ENCODE results near the gene NCAM1. TPM values are rescaled to one million over a fixed set of nuclear protein-coding genes. Genes with fewer than 3 reads are reported as not detected.

NCAM1 gene
- 4.2 and 6.7 TPM in 2 replicates for total RNA-seq

DNA sequence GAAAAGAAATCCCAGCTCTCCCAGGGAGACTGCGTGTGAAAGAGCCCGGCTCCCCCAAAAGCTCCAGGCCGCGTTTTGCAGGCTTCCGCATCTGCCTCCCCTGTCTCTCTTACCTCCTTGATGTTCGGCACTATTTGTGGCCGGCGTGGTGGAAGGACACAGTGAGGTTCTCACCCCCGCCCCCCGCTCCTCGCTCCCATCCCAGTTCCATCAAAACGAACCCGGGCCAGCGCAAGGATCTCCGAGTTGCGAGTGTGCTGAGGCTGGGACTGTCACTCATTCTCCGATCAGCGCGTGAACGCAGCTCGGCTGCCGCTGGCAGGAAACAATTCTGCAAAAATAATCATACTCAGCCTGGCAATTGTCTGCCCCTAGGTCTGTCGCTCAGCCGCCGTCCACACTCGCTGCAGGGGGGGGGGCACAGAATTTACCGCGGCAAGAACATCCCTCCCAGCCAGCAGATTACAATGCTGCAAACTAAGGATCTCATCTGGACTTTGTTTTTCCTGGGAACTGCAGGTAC is at the start of gene NCAM1:
Gene NCAM1, plus strand, starts transcription at position 275 of the 523 bp plus-strand sequence.

DNA sequence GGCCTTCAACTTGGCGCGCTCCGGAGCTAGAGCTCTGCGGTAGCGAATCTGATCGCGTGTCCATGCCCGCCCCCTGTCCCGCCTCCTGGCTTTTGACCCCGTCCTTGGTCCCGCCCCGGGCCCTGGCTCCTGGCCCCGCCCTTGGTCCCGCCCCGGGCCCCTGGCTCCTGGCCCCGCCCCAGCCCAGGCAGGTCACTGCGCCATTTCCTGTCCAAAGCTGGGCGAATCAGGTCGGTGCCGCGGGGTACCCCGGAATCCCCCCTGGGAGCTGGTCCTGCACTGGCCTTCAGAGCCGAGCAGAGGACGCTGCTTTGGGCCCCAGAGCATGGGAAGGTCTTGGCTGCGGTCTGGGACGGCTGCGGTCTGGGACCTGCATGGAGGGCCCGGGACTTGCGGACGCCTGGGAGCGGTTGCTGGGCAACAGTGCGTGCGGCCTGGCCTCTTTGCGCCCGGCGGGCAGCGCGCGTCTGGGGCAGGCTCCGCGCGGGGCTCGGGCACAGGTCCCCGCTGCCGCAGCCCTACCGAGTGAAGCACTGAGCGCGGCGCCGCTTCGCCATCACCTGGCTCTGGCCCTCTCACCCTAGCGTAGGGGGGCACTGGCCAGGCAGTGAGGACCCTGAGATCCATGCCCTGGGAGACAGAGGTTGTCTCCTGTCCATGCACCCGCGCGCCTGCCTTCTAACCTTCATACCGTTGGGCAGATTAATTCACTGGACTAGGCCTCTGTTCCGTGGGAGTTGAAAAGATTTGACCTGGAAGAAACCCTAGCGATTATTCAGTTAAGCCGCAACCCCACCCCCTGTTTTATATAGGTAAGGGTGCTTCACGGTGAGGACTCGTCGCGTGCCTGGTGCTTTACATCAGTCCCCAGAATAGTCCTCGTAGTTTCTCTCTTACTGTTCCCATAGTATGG is 353.4 kb downstream of the NCAM1 start, which contains the start of gene TTC12:
Gene TTC12, plus strand, starts transcription at position 195 of the 913 bp plus-strand sequence. CDS start 1,675 bp downstream, outside the sequence.

Small RNAs within 50 kb of the gene (small RNA-seq; reads per million reads assigned to genes)
- gene RNU7-187P = not detected

Measured in hair follicle dermal papilla cell (primary cell).